K562 (cell line): ENCODE results near the gene NUDT2. TPM values are rescaled to one million over a fixed set of nuclear protein-coding genes. Genes with fewer than 3 reads are reported as not detected.

Experiments used
- CXXC5 ChIP-seq: fragments of 250-450 bp; sonication (Bioruptor Pico); IDR thresholded peaks from 2 replicates; pipeline ENCODE4 v1.8.0; 2022; ENCODE audit warnings: inconsistent platforms, mild to moderate bottlenecking, moderate library complexity
- DEAF1 ChIP-seq: fragments of 450-650 bp; formaldehyde crosslinking; IDR thresholded peaks from 2 replicates; pipeline ENCODE4 v1.4.0; 2020; ENCODE audit warnings: mild to moderate bottlenecking, moderate library complexity
- DIDO1 ChIP-seq: fragments of 450-650 bp; IDR thresholded peaks from 2 replicates; pipeline ENCODE4 v1.6.1; 2016; ENCODE audit warnings: low read depth, missing biosample characterization, missing genetic modification characterization
- NR0B1 ChIP-seq: fragments of 450-650 bp; IDR thresholded peaks from one replicate; pipeline ENCODE4 v1.6.1; 2018; ENCODE audit warnings: mild to moderate bottlenecking, moderate library complexity; ENCODE audit not compliant: partially characterized antibody
- NR2C1 ChIP-seq, 2 experiments: fragments of 450-650 bp; IDR thresholded peaks; 2 replicates each; pipeline ENCODE4 v1.6.1; 2017; ENCODE audit warnings: mild to moderate bottlenecking in 2 of 2, antibody characterized with exemption in 1 of 2, inconsistent platforms in 1 of 2, missing compliant biosample characterization in 1 of 2, missing genetic modification characterization in 1 of 2
- RBM39 ChIP-seq: fragments of 200-400 bp; formaldehyde crosslinking; optimal IDR thresholded peaks from 2 replicates; pipeline ENCODE3; 2018; ENCODE audit warnings: low read depth, low read length
- SAFB2 ChIP-seq: fragments of 200-400 bp; formaldehyde crosslinking; IDR thresholded peaks from 2 replicates; pipeline ENCODE4 v1.6.1; 2018; ENCODE audit warnings: borderline replicate concordance, low read length, low read depth, moderate library complexity; ENCODE audit not compliant: severe bottlenecking
- SMAD3 ChIP-seq: fragments of 450-650 bp; formaldehyde crosslinking; conservative IDR thresholded peaks from 2 replicates; pipeline ENCODE4 v1.4.0; 2020; ENCODE audit warnings: mild to moderate bottlenecking
- ZBTB11 ChIP-seq, 3 experiments: fragments of 200-800 bp in 1 of 3; fragments of 250-450 bp in 1 of 3; fragments of 450-650 bp in 1 of 3; sonication (Bioruptor Pico) in 1 of 3; sonication (Bioruptor generic) in 1 of 3; formaldehyde crosslinking in 1 of 3; IDR thresholded peaks; 2 replicates each; pipeline versions ENCODE4 v1.6.1 to v1.8.0; 2016 to 2022; ENCODE audit warnings: mild to moderate bottlenecking in 2 of 3, missing genetic modification characterization in 2 of 3, missing compliant biosample characterization in 1 of 3, moderate library complexity in 1 of 3
- ZNF140 ChIP-seq: fragments of 250-450 bp; sonication (Bioruptor Pico); IDR thresholded peaks from 2 replicates; pipeline ENCODE4 v1.8.0; 2021; ENCODE audit warnings: moderate library complexity, mild to moderate bottlenecking, inconsistent platforms
- ZNF277 ChIP-seq: fragments of 250-450 bp; sonication (Bioruptor Pico); IDR thresholded peaks from 2 replicates; pipeline ENCODE4 v1.8.0; 2022; ENCODE audit warnings: inconsistent platforms, mild to moderate bottlenecking, moderate library complexity, borderline replicate concordance
- ZNF511 ChIP-seq: sonication (generic); formaldehyde crosslinking; IDR thresholded peaks from 2 replicates; pipeline ENCODE4 v1.8.0; 2022; ENCODE audit warnings: mild to moderate bottlenecking, missing genetic modification reagents
- ZNF695 ChIP-seq: fragments of 450-650 bp; formaldehyde crosslinking; IDR thresholded peaks from 2 replicates; pipeline ENCODE4 v1.4.0; 2020; ENCODE audit warnings: mild to moderate bottlenecking, moderate library complexity
- ZNF766 ChIP-seq: fragments of 200-800 bp; sonication (Bioruptor generic); conservative IDR thresholded peaks from 2 replicates; pipeline ENCODE4 v1.6.1; 2016; ENCODE audit warnings: missing genetic modification characterization, missing compliant biosample characterization
- ZNF785 ChIP-seq: fragments of 250-450 bp; sonication (Bioruptor Pico); IDR thresholded peaks from 2 replicates; pipeline ENCODE4 v1.4.0; 2020; ENCODE audit warnings: mild to moderate bottlenecking
- polyA plus RNA-seq, 8 experiments: library from polyadenylated mRNA; depleted of rRNA in 4 of 8; stranded (reverse) in 5 of 8; unstranded in 3 of 8; fragments of >200 nt; fragmentation: Nextera tagmentation in 2 of 8; fragmentation: Illumina TruSeq in 1 of 8; extraction: Ambion mirVana in 2 of 8; extraction: Trizol in 1 of 8; gene quantifications; 2 replicates each; pipeline versions ENCODE4 v1.2.1 to v1.2.3, GENCODE V29; 2011 to 2014; ENCODE audit warnings: inconsistent platforms in 1 of 8, missing spikeins in 1 of 8
- total RNA-seq, 7 experiments: library from RNA; depleted of rRNA in 6 of 7; stranded (reverse); fragments of >200 nt in 6 of 7; fragmentation: Illumina TruSeq in 2 of 7; extraction: Trizol in 2 of 7; gene quantifications; 2 replicates each; pipeline versions ENCODE4 v1.2.1 to v1.2.3, GENCODE V29; 2011 to 2021; ENCODE audit warnings: low replicate concordance in 1 of 7

Gene NUDT2
- total and polyA plus RNA-seq, 9 of the 15 experiments (the other 6 are each of a cell fraction or from before 2014, with no cell fraction given), result 11.5 to 28.1 (median 19.0) TPM

GRCh38 chr9:34311499-34312185 is 17.7 kb upstream of the NUDT2 start (continued):
- TF ChIP-seq ZBTB11 (CRISPR knock-in tag; IDR thresholded peaks at IDR 0.05) (peak in 1 of 3 experiments; percentile 58; a peak in 2 of 6 replicates), ZNF695 (CRISPR knock-in tag) (no peak), DIDO1 (tag) (no peak), ZNF766 (CRISPR knock-in tag) (no peak), ZNF785 (CRISPR knock-in tag) (0 out of 2 replicates have a peak, but pooled peaks have one; percentile 66), SAFB2 (no peak), RBM39 (no peak), ZNF277 (CRISPR knock-in tag) (peak; percentile 92; the same call in 1 of the 2 replicates), NR2C1 (IDR thresholded peaks at IDR 0.05) (no peak), NR2C1 (tag; IDR thresholded peaks at IDR 0.05) (no peak), DEAF1 (CRISPR knock-in tag) (no peak), ZNF511 (CRISPR knock-in tag) (no peak), NR0B1 (no peak), SMAD3 (no peak), ZNF140 (CRISPR knock-in tag) (peak; percentile 82), CXXC5 (CRISPR knock-in tag) (no peak)
